Activated CD8-positive, alpha-beta T cell treated with anti-CD3 and anti-CD28 coated beads for 36 hours (primary cell): ENCODE results near the gene MIDN. TPM values are rescaled to one million over a fixed set of nuclear protein-coding genes. Genes with fewer than 3 reads are reported as not detected.
A peak's percentile ranks its signal among the peaks of the same experiment; 100 is the strongest.

Experiments
- ATAC-seq: fragments of 200-7000 bp; cut with Tn5 transposase; one replicate; pipeline ENCODE4 v1.10.0; 2021; ENCODE audit warnings: mild to moderate bottlenecking, moderate library complexity
- CTCF ChIA-PET: fragments of 350-600 bp; sonication (Branson Sonifier 250); formaldehyde crosslinking; loops from one replicate; lab custom pipeline; 2021; ENCODE audit warnings: antibody characterized with exemption; lab: Charles Lee
- POLR2A ChIA-PET: fragments of 350-600 bp; sonication (Branson Sonifier 250); formaldehyde crosslinking; loops from one replicate; lab custom pipeline; 2021; ENCODE audit warnings: antibody characterized with exemption; lab: Charles Lee
- DNase-seq: peaks from one replicate; pipeline ENCODE4 v3.0.0-alpha.2; 2020
- H3K27ac Mint-ChIP-seq: one replicate; pipeline ENCODE4 v1.8.0; 2021; ENCODE audit warnings: mild to moderate bottlenecking, mixed read lengths
- H3K27me3 Mint-ChIP-seq: one replicate; pipeline ENCODE4 v1.8.0; 2021; ENCODE audit warnings: mixed read lengths
- H3K36me3 Mint-ChIP-seq: one replicate; pipeline ENCODE4 v1.8.0; 2021; ENCODE audit warnings: low read depth, mixed read lengths
- H3K4me1 Mint-ChIP-seq: one replicate; pipeline ENCODE4 v1.8.0; 2021; ENCODE audit warnings: low read depth, mixed read lengths
- H3K4me3 Mint-ChIP-seq: one replicate; pipeline ENCODE4 v1.8.0; 2021; ENCODE audit warnings: mild to moderate bottlenecking, moderate library complexity, mixed read lengths
- H3K9me3 Mint-ChIP-seq: one replicate; pipeline ENCODE4 v1.8.0; 2021; ENCODE audit warnings: mixed read lengths
- intact Hi-C: fragments of 100-400 bp; cut with micrococcal nuclease; formaldehyde crosslinking; loops from one replicate; pipeline ENCODE4 v1.10.0; 2022
- total RNA-seq, 2 experiments: library from RNA; stranded (reverse); gene quantifications; one replicate each; pipeline ENCODE4 v1.2.3, GENCODE V29; 2021
- TF ChIP-seq, protein P1 (sequence below): fragments of 200-600 bp; IDR thresholded peaks from one replicate; pipeline ENCODE4 v1.8.0; 2022; ENCODE audit warnings: antibody characterized with exemption, mild to moderate bottlenecking

The MIDN gene
- total RNA-seq, 2 experiments from 2014 or later, result 41.1 to 43.9 TPM

DNA sequence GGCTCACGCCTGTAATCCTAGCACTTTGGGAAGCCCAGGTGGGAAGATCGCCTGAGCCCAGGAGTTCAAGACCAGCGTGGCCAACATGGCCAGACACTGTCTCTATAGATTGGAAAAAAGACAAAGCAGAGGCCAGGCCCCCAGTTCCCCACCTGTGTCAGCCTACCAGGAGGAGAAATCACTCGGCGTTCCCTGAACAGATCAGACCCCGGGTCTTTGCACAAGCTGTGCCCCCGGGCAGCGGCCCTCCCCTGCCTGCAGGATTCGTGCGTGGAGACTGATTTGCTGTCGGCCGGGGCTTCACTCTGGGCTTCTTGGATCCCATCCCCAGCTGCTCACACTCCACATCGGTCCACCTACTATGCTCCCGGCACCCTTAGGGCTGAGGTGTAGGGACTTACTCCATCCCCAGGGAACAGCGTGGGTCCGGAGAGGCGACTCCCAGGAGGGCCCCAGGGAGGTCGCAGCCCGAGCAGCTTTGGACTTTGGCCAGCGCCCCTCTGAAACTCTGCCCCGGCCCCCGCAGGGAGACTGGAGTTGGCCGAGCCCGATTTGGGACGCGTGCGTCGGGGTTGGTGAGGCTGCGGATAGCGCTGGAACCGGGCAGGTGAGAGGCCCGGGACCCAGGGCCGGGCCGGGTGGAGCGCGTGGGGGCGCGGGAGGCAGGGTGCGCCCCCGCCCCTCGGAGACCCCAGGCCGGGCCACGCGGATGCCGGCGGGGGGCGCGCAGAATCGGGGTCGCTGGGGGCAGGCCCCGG lies 36.8 kb downstream of the MIDN start:
- Mint-ChIP-seq H3K4me3 (peak overlapping the region; percentile 3), H3K27ac (no peak overlapping the region), H3K4me1 (peaks cover 2% of the 10 kb centered on the region), H3K36me3 (peaks cover 3% of the 10 kb centered on the region), H3K27me3 (peaks cover 25% of the 10 kb centered on the region), H3K9me3 (no peaks in the 10 kb centered on the region)
- TF ChIP-seq, protein P1, sequence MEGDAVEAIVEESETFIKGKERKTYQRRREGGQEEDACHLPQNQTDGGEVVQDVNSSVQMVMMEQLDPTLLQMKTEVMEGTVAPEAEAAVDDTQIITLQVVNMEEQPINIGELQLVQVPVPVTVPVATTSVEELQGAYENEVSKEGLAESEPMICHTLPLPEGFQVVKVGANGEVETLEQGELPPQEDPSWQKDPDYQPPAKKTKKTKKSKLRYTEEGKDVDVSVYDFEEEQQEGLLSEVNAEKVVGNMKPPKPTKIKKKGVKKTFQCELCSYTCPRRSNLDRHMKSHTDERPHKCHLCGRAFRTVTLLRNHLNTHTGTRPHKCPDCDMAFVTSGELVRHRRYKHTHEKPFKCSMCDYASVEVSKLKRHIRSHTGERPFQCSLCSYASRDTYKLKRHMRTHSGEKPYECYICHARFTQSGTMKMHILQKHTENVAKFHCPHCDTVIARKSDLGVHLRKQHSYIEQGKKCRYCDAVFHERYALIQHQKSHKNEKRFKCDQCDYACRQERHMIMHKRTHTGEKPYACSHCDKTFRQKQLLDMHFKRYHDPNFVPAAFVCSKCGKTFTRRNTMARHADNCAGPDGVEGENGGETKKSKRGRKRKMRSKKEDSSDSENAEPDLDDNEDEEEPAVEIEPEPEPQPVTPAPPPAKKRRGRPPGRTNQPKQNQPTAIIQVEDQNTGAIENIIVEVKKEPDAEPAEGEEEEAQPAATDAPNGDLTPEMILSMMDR, result no peak
- DNase-seq, result no peak
- no peak for ATAC-seq
- POLR2A ChIA-PET, result interaction anchor here (0.8 to 1.1 kb wide), 3 partner anchors 8 to 34 kb away, joined by 3 to 4 read pairs (median 4); partner anchors contain the start of gene CIRBP
- intact Hi-C loops, result no loop called here
- CTCF ChIA-PET, result interaction anchor here (1.5 to 2.0 kb wide), 2 partner anchors 41 to 98 kb away, joined by 3 to 7 read pairs; no protein-coding TSS in a partner anchor

- DNase-seq (no peak), ATAC-seq (no peak)
- ChIA-PET CTCF (no interaction called here), POLR2A (no interaction called here)
- Mint-ChIP-seq H3K4me3 (peak within 1 kb of the TSS; percentile 43), H3K4me1 (peaks cover 2% of the 10 kb centered on the region), H3K27ac (no peak within 1 kb of the TSS), H3K27me3 (peaks cover 25% of the 10 kb centered on the region), H3K36me3 (no peaks in the 10 kb centered on the region), H3K9me3 (no peaks in the 10 kb centered on the region)
- intact Hi-C loops, result no loop called here
- TF ChIP-seq, protein P1, result no peak
These were observed 37.5 kb downstream of the MIDN start, which contains the start of gene EFNA2 for GRCh38 chr19:1285737-1286360. Gene EFNA2 (plus strand): TSS chr19:1285873. CDS start chr19:1286169, 296 bp downstream.

DNA sequence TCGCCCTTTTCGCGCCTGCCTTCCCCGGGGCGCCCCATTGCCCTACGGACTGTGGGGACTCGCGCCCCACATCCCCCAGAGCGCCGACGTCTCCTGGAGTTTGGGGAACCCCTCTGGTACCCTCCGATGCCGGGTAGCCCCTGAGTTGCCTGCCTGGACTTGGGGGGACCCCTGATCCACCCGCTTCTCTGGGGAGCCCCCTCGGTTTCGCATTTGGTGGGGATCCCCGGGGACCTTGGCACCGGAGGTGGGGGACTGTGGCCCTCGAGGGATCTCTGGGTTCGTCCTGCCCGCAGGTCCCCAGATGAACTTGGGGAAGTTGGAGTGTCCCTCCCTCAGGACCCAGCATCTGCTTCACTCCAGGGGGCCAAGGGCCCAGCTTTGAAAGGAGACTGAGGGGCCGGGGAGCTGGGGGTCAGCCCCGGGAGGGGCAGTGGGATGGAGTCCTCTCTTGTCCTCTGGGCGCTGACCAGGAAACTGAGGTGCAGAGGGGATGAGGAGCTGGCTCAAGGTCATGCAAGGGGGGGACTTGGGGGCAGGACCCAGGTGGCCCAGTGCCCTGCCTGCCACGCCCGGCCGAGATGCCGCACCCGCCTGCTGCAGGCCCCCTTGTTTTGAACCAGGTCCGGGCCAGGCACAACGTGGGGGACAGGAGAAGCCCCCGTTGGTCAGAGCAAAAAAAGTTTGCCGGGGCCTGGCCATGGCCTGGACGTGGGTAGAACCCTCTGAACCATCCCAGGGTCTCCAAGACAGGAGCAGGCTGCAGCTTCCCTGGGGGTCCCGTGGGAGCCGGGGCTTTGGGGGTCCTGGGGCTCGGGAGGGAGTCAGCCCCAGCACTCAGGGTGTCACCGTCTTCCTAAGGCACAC lies 38.3 kb downstream of the MIDN start:
- Mint-ChIP-seq H3K36me3 (no peaks in the 10 kb centered on the region), H3K4me3 (peak overlapping the region; percentile 43), H3K9me3 (no peaks in the 10 kb centered on the region), H3K4me1 (peaks cover 2% of the 10 kb centered on the region), H3K27me3 (peaks cover 25% of the 10 kb centered on the region), H3K27ac (no peak overlapping the region)
- DNase-seq, result no peak
- ChIA-PET CTCF (no interaction called here), POLR2A (no interaction called here)
- intact Hi-C loops, result no loop called here
- no peak for ATAC-seq
- TF ChIP-seq, protein P1, result no peak

DNA sequence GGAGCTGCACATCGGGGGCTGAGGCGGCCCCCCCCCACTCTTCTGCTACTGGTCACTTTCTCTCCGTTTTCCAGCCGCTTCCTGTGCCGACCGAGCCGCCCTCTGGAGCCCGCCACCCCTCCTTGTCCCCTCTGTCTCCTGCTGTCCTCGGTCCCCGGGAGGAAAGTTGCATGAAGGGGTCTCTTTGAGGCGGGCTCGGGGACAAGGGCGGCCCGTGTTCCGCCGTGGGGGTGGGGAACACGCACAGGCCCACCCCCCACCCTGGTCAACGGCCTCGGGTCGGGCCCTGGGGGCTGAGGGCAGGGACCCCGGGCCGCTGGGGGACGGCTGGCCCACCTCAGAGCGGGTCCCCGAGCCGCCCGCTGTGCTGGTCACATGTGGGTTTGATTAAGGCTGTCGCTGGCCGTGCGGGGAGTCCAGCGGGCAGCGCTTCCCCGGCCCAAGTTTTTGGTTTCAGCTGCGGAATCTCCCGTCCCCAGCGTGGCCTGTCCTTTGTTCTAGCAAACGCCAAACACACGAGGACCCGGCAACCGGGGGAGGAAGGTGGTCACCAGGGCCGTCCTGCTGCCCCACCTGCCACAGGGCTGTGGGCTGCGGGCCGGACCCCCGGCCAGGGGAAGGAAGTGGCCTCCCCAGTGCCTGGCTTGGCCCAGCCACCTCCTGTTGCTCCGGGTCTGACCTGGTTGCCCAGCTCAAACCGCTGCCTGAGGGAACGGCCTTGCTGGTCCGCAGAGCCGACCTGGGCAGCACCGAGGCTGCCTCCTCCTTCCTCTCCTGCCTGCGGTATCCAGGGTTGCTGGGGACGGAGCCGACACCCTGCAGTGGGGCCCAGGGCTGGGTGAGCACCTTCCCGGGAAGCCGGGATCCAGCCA lies 39.2 kb downstream of the MIDN start:
- DNase-seq (no peak), ATAC-seq (no peak)
- peaks cover 2% of the 10 kb centered on the region for H3K4me1 Mint-ChIP-seq
- no peaks in the 10 kb centered on the region for H3K9me3 Mint-ChIP-seq
- H3K4me3 Mint-ChIP-seq, result no peak overlapping the region
- intact Hi-C loops, result no loop called here
- ChIA-PET CTCF (no interaction called here), POLR2A (no interaction called here)
- no peak overlapping the region for H3K27ac Mint-ChIP-seq
- H3K27me3 Mint-ChIP-seq, result peaks cover 29% of the 10 kb centered on the region
- TF ChIP-seq, protein P1, result no peak
- no peaks in the 10 kb centered on the region for H3K36me3 Mint-ChIP-seq
